Neural progenitor cell (in vitro differentiated cells): ENCODE data around the gene ARAP2. TPM values are rescaled to one million over a fixed set of nuclear protein-coding genes. Genes with fewer than 3 reads are reported as not detected.

Experiments used
- DNase-seq: peaks from one replicate; pipeline ENCODE4 v3.0.0-alpha.2; 2016; ENCODE audit warnings: low spot score
- H2AFZ ChIP-seq: fragments of 200-600 bp; sonication (generic); replicated peaks from 2 replicates; pipeline ENCODE4 v1.6.1; 2016; ENCODE audit warnings: antibody characterized with exemption
- H3F3A ChIP-seq: fragments of 200-600 bp; sonication (generic); 2 replicates; pipeline ENCODE4 v1.6.1; 2016; ENCODE audit warnings: antibody characterized with exemption, low read depth
- H3K27ac ChIP-seq: fragments of 200-600 bp; sonication (generic); 2 replicates; pipeline ENCODE4 v1.5.1; 2016; ENCODE audit warnings: mild to moderate bottlenecking
- H3K27me3 ChIP-seq: fragments of 200-600 bp; sonication (generic); 2 replicates; pipeline ENCODE4 v1.6.1; 2016; ENCODE audit warnings: mild to moderate bottlenecking, moderate library complexity
- H3K36me3 ChIP-seq: fragments of 200-600 bp; sonication (generic); 2 replicates; pipeline ENCODE4 v1.5.1; 2016
- H3K4me1 ChIP-seq: fragments of 200-600 bp; sonication (generic); 2 replicates; pipeline ENCODE4 v1.6.1; 2016; ENCODE audit warnings: mixed run types
- H3K4me2 ChIP-seq: fragments of 200-600 bp; sonication (generic); 2 replicates; pipeline ENCODE4 v1.6.1; 2016
- H3K4me3 ChIP-seq: fragments of 200-600 bp; sonication (generic); 2 replicates; pipeline ENCODE4 v1.5.1; 2016
- H3K79me2 ChIP-seq: fragments of 200-600 bp; sonication (generic); 2 replicates; pipeline ENCODE4 v1.6.1; 2016; ENCODE audit warnings: low read depth
- H3K9ac ChIP-seq: fragments of 200-600 bp; sonication (generic); 2 replicates; pipeline ENCODE4 v1.6.1; 2016
- H3K9me3 ChIP-seq: fragments of 200-600 bp; sonication (generic); 2 replicates; pipeline ENCODE4 v1.5.1; 2016; ENCODE audit warnings: low read depth
- H4K20me1 ChIP-seq: fragments of 200-600 bp; sonication (generic); 2 replicates; pipeline ENCODE4 v1.6.1; 2016; ENCODE audit warnings: low read depth
- H3K27ac Mint-ChIP-seq: 3 replicates; pipeline ENCODE4 v1.8.0; 2021; ENCODE audit warnings: mixed read lengths
- H3K27me3 Mint-ChIP-seq: 2 replicates; pipeline ENCODE4 v1.8.0; 2022; ENCODE audit warnings: low read depth, mild to moderate bottlenecking, inconsistent platforms, moderate library complexity, mixed read lengths; ENCODE audit not compliant: insufficient read depth
- H3K36me3 Mint-ChIP-seq: 3 replicates; pipeline ENCODE4 v1.8.0; 2021; ENCODE audit warnings: mixed read lengths
- H3K4me1 Mint-ChIP-seq: 3 replicates; pipeline ENCODE4 v1.8.0; 2021; ENCODE audit warnings: mixed read lengths
- H3K4me3 Mint-ChIP-seq: 3 replicates; pipeline ENCODE4 v1.8.0; 2021; ENCODE audit warnings: mild to moderate bottlenecking, moderate library complexity, mixed read lengths
- H3K9me3 Mint-ChIP-seq: 3 replicates; pipeline ENCODE4 v1.8.0; 2020; ENCODE audit warnings: mixed read lengths
- EZH2 ChIP-seq: fragments of 200-600 bp; sonication (generic); IDR thresholded peaks from 2 replicates; pipeline ENCODE4 v1.6.1; 2017; ENCODE audit warnings: antibody characterized with exemption, mild to moderate bottlenecking, moderate library complexity
- EZH2phosphoT487 ChIP-seq: fragments of 200-600 bp; sonication (generic); IDR thresholded peaks from 2 replicates; pipeline ENCODE4 v1.6.1; 2017; ENCODE audit warnings: antibody characterized with exemption
- total RNA-seq: library from RNA; depleted of rRNA; stranded (reverse); fragments of >200 nt; gene quantifications from 2 replicates; pipeline ENCODE4 v1.2.3, GENCODE V29; 2015; ENCODE audit warnings: low replicate concordance
- TF ChIP-seq, protein P1 (sequence below): fragments of 200-600 bp; sonication (generic); IDR thresholded peaks from 2 replicates; pipeline ENCODE4 v1.5.1; 2017; ENCODE audit warnings: antibody characterized with exemption, mild to moderate bottlenecking

ARAP2 gene
- total RNA-seq, 1 donor from 2014 or later, result 1.6 TPM

DNA sequence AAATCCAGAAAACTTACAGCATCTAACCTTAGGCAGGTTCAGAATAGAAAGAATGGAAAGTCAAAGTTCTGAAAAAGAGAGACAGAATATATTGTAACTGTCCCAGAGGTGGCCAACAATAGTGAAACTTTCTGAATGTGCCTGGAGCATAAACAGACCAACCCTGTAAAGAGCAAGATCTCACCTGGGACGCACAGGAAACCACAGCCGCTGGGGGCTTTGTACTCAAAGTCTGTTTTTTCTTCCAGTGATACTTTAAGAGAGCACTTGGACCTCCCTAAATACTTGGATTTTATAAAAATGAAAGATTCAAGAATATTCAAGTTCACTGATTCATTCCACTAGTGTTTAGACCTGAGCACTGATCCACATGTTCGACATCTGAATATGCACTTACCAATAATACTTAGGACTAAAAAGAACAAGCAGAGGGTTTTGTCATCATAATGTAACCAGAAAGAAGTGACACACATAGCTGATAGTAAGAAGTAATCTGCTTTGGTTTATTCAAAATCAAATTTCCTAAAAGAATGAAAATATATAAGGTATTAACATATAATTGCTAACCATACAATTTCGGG, 35.3 kb downstream of the ARAP2 start:
- H3K9ac ChIP-seq, result no peak overlapping the region
- H2AFZ ChIP-seq, result no peak overlapping the region
- Mint-ChIP-seq H3K27me3 (no peaks in the 10 kb centered on the region), H3K4me3 (no peak overlapping the region), H3K36me3 (no peaks in the 10 kb centered on the region), H3K27ac (no peak overlapping the region), H3K4me1 (peaks cover 22% of the 10 kb centered on the region), H3K9me3 (no peaks in the 10 kb centered on the region)
- no peak overlapping the region for H3K4me2 ChIP-seq
- DNase-seq, result no peak
- H3F3A ChIP-seq, result no peaks in the 10 kb centered on the region
- TF ChIP-seq, protein P1, sequence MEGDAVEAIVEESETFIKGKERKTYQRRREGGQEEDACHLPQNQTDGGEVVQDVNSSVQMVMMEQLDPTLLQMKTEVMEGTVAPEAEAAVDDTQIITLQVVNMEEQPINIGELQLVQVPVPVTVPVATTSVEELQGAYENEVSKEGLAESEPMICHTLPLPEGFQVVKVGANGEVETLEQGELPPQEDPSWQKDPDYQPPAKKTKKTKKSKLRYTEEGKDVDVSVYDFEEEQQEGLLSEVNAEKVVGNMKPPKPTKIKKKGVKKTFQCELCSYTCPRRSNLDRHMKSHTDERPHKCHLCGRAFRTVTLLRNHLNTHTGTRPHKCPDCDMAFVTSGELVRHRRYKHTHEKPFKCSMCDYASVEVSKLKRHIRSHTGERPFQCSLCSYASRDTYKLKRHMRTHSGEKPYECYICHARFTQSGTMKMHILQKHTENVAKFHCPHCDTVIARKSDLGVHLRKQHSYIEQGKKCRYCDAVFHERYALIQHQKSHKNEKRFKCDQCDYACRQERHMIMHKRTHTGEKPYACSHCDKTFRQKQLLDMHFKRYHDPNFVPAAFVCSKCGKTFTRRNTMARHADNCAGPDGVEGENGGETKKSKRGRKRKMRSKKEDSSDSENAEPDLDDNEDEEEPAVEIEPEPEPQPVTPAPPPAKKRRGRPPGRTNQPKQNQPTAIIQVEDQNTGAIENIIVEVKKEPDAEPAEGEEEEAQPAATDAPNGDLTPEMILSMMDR, result no peak
- no peak for TF ChIP-seq EZH2phosphoT487
- TF ChIP-seq EZH2, result no peak
- peaks cover 6% of the 10 kb centered on the region for H3K4me1 ChIP-seq
- H3K4me3 ChIP-seq, result no peak overlapping the region
- H3K36me3 ChIP-seq, result no peaks in the 10 kb centered on the region
- no peaks in the 10 kb centered on the region for H3K79me2 ChIP-seq
- no peaks in the 10 kb centered on the region for H3K9me3 ChIP-seq
- H4K20me1 ChIP-seq, result no peaks in the 10 kb centered on the region
- H3K27ac ChIP-seq, result no peak overlapping the region
- no peaks in the 10 kb centered on the region for H3K27me3 ChIP-seq

DNA sequence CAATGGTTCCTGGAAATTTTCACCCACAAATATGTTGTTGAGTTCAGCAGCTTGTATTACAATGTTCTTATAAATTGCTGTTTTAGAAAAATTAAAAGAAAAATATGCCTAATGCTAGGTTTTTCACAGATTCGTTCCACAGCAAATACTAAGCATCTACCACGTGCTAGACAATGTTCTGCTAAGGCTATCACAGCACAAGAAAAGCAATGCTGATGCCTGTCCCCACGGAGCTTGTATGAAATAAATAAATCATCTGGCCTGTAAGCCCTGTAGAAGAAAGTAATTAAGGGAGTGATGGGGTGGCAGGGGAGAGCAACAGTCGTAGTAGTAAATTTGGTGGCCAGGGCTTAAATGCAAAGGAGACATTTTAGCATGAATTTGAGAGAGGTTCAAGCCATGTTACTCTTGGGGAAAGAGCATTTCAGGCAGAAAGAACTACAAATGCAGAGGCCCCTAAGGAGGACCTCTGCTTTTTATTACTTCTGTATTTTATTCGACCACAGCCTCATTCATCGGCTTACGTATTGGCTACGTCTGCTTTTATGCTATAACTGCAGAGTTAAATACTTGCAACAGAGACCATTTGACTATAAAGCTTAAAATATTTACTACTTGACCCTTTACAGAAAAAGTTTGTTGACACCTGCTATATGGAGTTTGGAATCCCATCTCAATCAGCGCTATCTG, 36.3 kb downstream of the ARAP2 start:
- Mint-ChIP-seq H3K27ac (peak overlapping the region; percentile 6), H3K27me3 (no peaks in the 10 kb centered on the region), H3K4me1 (peaks cover 17% of the 10 kb centered on the region), H3K36me3 (no peaks in the 10 kb centered on the region), H3K4me3 (no peak overlapping the region), H3K9me3 (no peaks in the 10 kb centered on the region)
- Histone ChIP-seq H3F3A (no peaks in the 10 kb centered on the region), H3K4me2 (no peak overlapping the region), H3K79me2 (no peaks in the 10 kb centered on the region), H4K20me1 (no peaks in the 10 kb centered on the region), H3K36me3 (no peaks in the 10 kb centered on the region), H3K9ac (no peak overlapping the region), H3K4me3 (no peak overlapping the region), H3K27me3 (no peaks in the 10 kb centered on the region), H3K9me3 (no peaks in the 10 kb centered on the region), H3K4me1 (peaks cover 6% of the 10 kb centered on the region), H3K27ac (no peak overlapping the region), H2AFZ (peak overlapping the region; percentile 46)
- no peak for DNase-seq
- TF ChIP-seq, protein P1, result no peak
- TF ChIP-seq EZH2phosphoT487, result no peak
- TF ChIP-seq EZH2, result no peak

DNA sequence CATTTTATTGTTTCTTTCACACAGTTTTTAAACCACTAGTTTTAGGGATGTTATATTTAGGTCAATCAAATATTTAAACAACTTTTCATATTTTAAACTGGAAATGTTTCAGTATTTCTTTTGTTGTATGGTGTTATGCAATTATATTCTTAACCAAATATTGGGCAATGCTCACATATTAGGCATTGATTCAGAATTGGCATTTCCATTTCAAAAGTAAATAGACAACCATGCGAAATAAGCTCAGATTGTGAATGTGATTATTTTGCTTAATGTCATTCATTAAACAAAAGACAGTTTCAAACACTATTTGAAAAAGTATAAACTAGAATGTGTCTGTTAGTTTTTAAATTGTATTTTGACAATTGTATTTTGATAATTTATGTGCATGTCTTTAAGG, 36.9 kb downstream of the ARAP2 start:
- no peak overlapping the region for H2AFZ ChIP-seq
- no peaks in the 10 kb centered on the region for H4K20me1 ChIP-seq
- no peaks in the 10 kb centered on the region for H3K9me3 Mint-ChIP-seq
- peaks cover 17% of the 10 kb centered on the region for H3K4me1 Mint-ChIP-seq
- H3K4me3 Mint-ChIP-seq, result no peak overlapping the region
- no peak overlapping the region for H3K27ac ChIP-seq
- DNase-seq, result no peak
- no peak overlapping the region for H3K4me2 ChIP-seq
- no peak overlapping the region for H3K9ac ChIP-seq
- no peaks in the 10 kb centered on the region for H3K36me3 Mint-ChIP-seq
- no peaks in the 10 kb centered on the region for H3K27me3 ChIP-seq
- no peaks in the 10 kb centered on the region for H3K9me3 ChIP-seq
- no peak overlapping the region for H3K4me3 ChIP-seq
- no peaks in the 10 kb centered on the region for H3F3A ChIP-seq
- no peak overlapping the region for H3K27ac Mint-ChIP-seq
- peaks cover 6% of the 10 kb centered on the region for H3K4me1 ChIP-seq
- H3K79me2 ChIP-seq, result no peaks in the 10 kb centered on the region
- H3K27me3 Mint-ChIP-seq, result no peaks in the 10 kb centered on the region
- TF ChIP-seq EZH2phosphoT487, result no peak
- TF ChIP-seq, protein P1, result no peak
- no peak for TF ChIP-seq EZH2
- no peaks in the 10 kb centered on the region for H3K36me3 ChIP-seq
